GM18505 (cell line): Measurements from ENCODE around the gene CCDC178.

Experiments used
- ATAC-seq: cut with Tn5 transposase; IDR thresholded peaks from one replicate; pipeline ENCODE4 v1.9.1; 2021; ENCODE audit not compliant: unreplicated experiment
- POLR2A ChIP-seq: IDR thresholded peaks from 4 replicates; pipeline ENCODE4 v1.6.1; 2011; ENCODE audit warnings: borderline replicate concordance; ENCODE audit not compliant: insufficient read depth, insufficient read length; ENCODE audit errors: extremely low read depth

The CCDC178 gene

GRCh38 chr18:33330711-33331110 lies 109.8 kb downstream of the CCDC178 start:
- TF ChIP-seq POLR2A: no peak
- ATAC-seq: no peak

- TF ChIP-seq POLR2A: no peak
- no peak for ATAC-seq
These were observed 113.5 kb downstream of the CCDC178 start for GRCh38 chr18:33326975-33327374.

GRCh38 chr18:33317640-33318039 lies 122.9 kb downstream of the CCDC178 start:
- TF ChIP-seq POLR2A: no peak
- no peak for ATAC-seq

- no peak for TF ChIP-seq POLR2A
- no peak for ATAC-seq
These were observed 124.4 kb downstream of the CCDC178 start for GRCh38 chr18:33316146-33316587.

GRCh38 chr18:33307520-33307919 lies 133.0 kb downstream of the CCDC178 start:
- ATAC-seq: no peak
- no peak for TF ChIP-seq POLR2A

GRCh38 chr18:33304277-33304676 lies 136.2 kb downstream of the CCDC178 start:
- no peak for ATAC-seq
- TF ChIP-seq POLR2A: no peak

- ATAC-seq: no peak
- TF ChIP-seq POLR2A: no peak
These were observed 149.0 kb downstream of the CCDC178 start for GRCh38 chr18:33291539-33291938.

GRCh38 chr18:33288082-33288716 lies 152.3 kb downstream of the CCDC178 start:
- ATAC-seq: no peak
- TF ChIP-seq POLR2A: no peak

GRCh38 chr18:33282709-33283333 lies 157.7 kb downstream of the CCDC178 start:
- ATAC-seq: no peak
- TF ChIP-seq POLR2A: no peak

- ATAC-seq: no peak
- no peak for TF ChIP-seq POLR2A
These were observed 158.4 kb downstream of the CCDC178 start for GRCh38 chr18:33282142-33282541.

- TF ChIP-seq POLR2A: no peak
- no peak for ATAC-seq
These were observed 163.1 kb downstream of the CCDC178 start for GRCh38 chr18:33277431-33277830.

- TF ChIP-seq POLR2A: no peak
- no peak for ATAC-seq
These were observed 164.7 kb downstream of the CCDC178 start for GRCh38 chr18:33275843-33276242.

GRCh38 chr18:33270297-33270696 lies 170.2 kb downstream of the CCDC178 start:
- no peak for ATAC-seq
- no peak for TF ChIP-seq POLR2A

GRCh38 chr18:33269223-33269622 lies 171.3 kb downstream of the CCDC178 start:
- no peak for TF ChIP-seq POLR2A
- ATAC-seq: no peak
